K562 (cell line): Measurements from ENCODE around the gene C1orf74.

ENCODE experiments used
- HDAC8 ChIP-seq: fragments of 450-650 bp; IDR thresholded peaks from 2 replicates; pipeline ENCODE4 v1.6.1; 2016; ENCODE audit warnings: mild to moderate bottlenecking, missing genetic modification characterization, moderate library complexity, missing compliant biosample characterization
- ZNF764 ChIP-seq: fragments of 250-450 bp; sonication (Bioruptor Pico); IDR thresholded peaks from 2 replicates; pipeline ENCODE4 v1.4.0; 2020; ENCODE audit warnings: low read depth, mild to moderate bottlenecking, moderate library complexity
- TF ChIP-seq, protein P1 (sequence below), 2 experiments: fragments of 450-650 bp; formaldehyde crosslinking in 1 of 2; IDR thresholded peaks; 2 replicates each; pipeline versions ENCODE4 v1.4.0 to v1.6.1; 2014 to 2020; ENCODE audit warnings: mild to moderate bottlenecking in 2 of 2, borderline replicate concordance in 1 of 2, low read depth in 1 of 2

- TF ChIP-seq ZNF764 (CRISPR knock-in tag): no peak
- TF ChIP-seq, protein P1, sequence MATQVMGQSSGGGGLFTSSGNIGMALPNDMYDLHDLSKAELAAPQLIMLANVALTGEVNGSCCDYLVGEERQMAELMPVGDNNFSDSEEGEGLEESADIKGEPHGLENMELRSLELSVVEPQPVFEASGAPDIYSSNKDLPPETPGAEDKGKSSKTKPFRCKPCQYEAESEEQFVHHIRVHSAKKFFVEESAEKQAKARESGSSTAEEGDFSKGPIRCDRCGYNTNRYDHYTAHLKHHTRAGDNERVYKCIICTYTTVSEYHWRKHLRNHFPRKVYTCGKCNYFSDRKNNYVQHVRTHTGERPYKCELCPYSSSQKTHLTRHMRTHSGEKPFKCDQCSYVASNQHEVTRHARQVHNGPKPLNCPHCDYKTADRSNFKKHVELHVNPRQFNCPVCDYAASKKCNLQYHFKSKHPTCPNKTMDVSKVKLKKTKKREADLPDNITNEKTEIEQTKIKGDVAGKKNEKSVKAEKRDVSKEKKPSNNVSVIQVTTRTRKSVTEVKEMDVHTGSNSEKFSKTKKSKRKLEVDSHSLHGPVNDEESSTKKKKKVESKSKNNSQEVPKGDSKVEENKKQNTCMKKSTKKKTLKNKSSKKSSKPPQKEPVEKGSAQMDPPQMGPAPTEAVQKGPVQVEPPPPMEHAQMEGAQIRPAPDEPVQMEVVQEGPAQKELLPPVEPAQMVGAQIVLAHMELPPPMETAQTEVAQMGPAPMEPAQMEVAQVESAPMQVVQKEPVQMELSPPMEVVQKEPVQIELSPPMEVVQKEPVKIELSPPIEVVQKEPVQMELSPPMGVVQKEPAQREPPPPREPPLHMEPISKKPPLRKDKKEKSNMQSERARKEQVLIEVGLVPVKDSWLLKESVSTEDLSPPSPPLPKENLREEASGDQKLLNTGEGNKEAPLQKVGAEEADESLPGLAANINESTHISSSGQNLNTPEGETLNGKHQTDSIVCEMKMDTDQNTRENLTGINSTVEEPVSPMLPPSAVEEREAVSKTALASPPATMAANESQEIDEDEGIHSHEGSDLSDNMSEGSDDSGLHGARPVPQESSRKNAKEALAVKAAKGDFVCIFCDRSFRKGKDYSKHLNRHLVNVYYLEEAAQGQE (IDR thresholded peaks at IDR 0.05; ENCODE audit: borderline replicate concordance): no peak
- TF ChIP-seq, protein P1 (CRISPR knock-in tag; IDR thresholded peaks at IDR 0.05; ENCODE audit: low read depth): no peak
- TF ChIP-seq HDAC8: no peak
Observed at GRCh38 chr1:209755256-209755655, 29.1 kb downstream of the C1orf74 start.
